Endodermal cell (in vitro differentiated cells): Measurements from ENCODE around the gene EPC1. TPM values are rescaled to one million over a fixed set of nuclear protein-coding genes. Genes with fewer than 3 reads are reported as not detected.

Experiments used
- DNase-seq: peaks from one replicate; pipeline ENCODE4 v3.0.0-alpha.2; 2017
- H3K27ac ChIP-seq: 2 replicates; pipeline ENCODE4 v1.5.1; 2013; ENCODE audit warnings: mild to moderate bottlenecking, low read depth, low read length, moderate library complexity
- H3K27me3 ChIP-seq: 2 replicates; pipeline ENCODE4 v1.6.1; 2013; ENCODE audit warnings: mild to moderate bottlenecking, low read length, moderate library complexity; ENCODE audit not compliant: insufficient read depth, control insufficient read depth, poor library complexity, severe bottlenecking
- H3K36me3 ChIP-seq: 2 replicates; pipeline ENCODE4 v1.7.0; 2013; ENCODE audit warnings: mild to moderate bottlenecking, low read length, moderate library complexity; ENCODE audit not compliant: control insufficient read depth, insufficient read depth
- H3K4me1 ChIP-seq: one replicate; pipeline ENCODE4 v1.7.0; 2013; ENCODE audit warnings: low read length; ENCODE audit not compliant: control insufficient read depth, insufficient read depth
- H3K4me3 ChIP-seq: 2 replicates; pipeline ENCODE4 v1.5.1; 2013; ENCODE audit warnings: mild to moderate bottlenecking, low read length, moderate library complexity
- H3K9ac ChIP-seq: 2 replicates; pipeline ENCODE4 v1.6.1; 2013; ENCODE audit warnings: mild to moderate bottlenecking, low read length, moderate library complexity; ENCODE audit not compliant: poor library complexity, severe bottlenecking; ENCODE audit errors: extremely low read depth
- H3K9me3 ChIP-seq: 2 replicates; pipeline ENCODE4 v1.6.1; 2013; ENCODE audit warnings: mild to moderate bottlenecking, low read length, moderate library complexity; ENCODE audit not compliant: control insufficient read depth
- H3K27ac Mint-ChIP-seq: 2 replicates; pipeline ENCODE4 v1.8.0; 2020; ENCODE audit warnings: mixed read lengths
- H3K27me3 Mint-ChIP-seq: 2 replicates; pipeline ENCODE4 v1.8.0; 2021; ENCODE audit warnings: mild to moderate bottlenecking, mixed read lengths; ENCODE audit not compliant: insufficient read depth
- H3K36me3 Mint-ChIP-seq: 2 replicates; pipeline ENCODE4 v1.8.0; 2020; ENCODE audit warnings: low read depth, mixed read lengths
- H3K4me1 Mint-ChIP-seq: 2 replicates; pipeline ENCODE4 v1.8.0; 2020; ENCODE audit warnings: mixed read lengths
- H3K4me3 Mint-ChIP-seq: 2 replicates; pipeline ENCODE4 v1.8.0; 2020; ENCODE audit warnings: mild to moderate bottlenecking, moderate library complexity, mixed read lengths
- H3K9me3 Mint-ChIP-seq: 2 replicates; pipeline ENCODE4 v1.8.0; 2020; ENCODE audit warnings: mild to moderate bottlenecking, mixed read lengths
- WGBS, 2 experiments: methylation state at CpG; one replicate each; pipeline versions ENCODE4 v1.1.5 to v1.1.7; 2013; ENCODE audit warnings: missing lambda C conversion rate in 2 of 2, mixed read lengths in 1 of 2; ENCODE audit not compliant: insufficient coverage in 1 of 2, insufficient read length in 1 of 2; 5-methylcytosine and 5-hydroxymethylcytosine counted together
- total RNA-seq, 2 donors: library from RNA; stranded (reverse); fragmentation: NEBNext Ultra II Directional in 1 of 2; extraction: Animal tissue kit (Norgen Biotek cat#: 25700) in 1 of 2; gene quantifications; 2 replicates in 1 of 2; 3 replicates in 1 of 2; pipeline ENCODE4 v1.2.1, GENCODE V29; 2021
- TF ChIP-seq, protein P1 (sequence below): fragments of 200-600 bp; sonication (generic); conservative IDR thresholded peaks from 2 replicates; pipeline ENCODE4 v1.5.0; 2021; ENCODE audit warnings: antibody characterized with exemption, mild to moderate bottlenecking

EPC1 gene
- total RNA-seq, 2 donors from 2014 or later: 27.9 to 40.3 TPM

DNA sequence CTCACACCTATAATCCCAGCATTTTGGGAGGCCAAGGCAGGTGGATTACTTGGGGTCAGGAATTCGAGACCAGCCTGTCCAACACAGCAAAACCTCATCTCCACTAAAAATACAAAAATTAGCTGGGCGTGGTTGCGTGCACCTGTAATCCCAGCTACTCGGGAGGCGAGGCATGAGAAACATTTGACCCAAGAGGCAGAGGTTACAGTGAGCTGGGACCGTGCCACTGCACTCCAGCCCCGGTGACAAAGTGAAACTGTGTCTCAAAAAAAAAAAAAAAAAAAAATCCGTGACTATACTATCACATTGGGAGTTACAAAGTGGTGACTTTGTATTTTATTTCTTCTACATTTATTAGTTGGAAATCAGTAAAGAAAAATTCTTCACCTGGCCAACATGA is 101.2 kb downstream of the EPC1 start:
- Mint-ChIP-seq H3K4me3 (no peak overlapping the region), H3K27me3 (peaks cover 5% of the 10 kb centered on the region), H3K4me1 (peaks cover 5% of the 10 kb centered on the region), H3K36me3 (no peaks in the 10 kb centered on the region), H3K27ac (no peak overlapping the region), H3K9me3 (no peaks in the 10 kb centered on the region)
- no peaks in the 10 kb centered on the region for H3K9me3 ChIP-seq
- H3K27ac ChIP-seq: no peak overlapping the region
- 94% methylated on average over 5 to 7 of the region's 8 CpGs for WGBS, 2 experiments
- no peak overlapping the region for H3K4me3 ChIP-seq
- H3K36me3 ChIP-seq: no peaks in the 10 kb centered on the region
- TF ChIP-seq, protein P1, sequence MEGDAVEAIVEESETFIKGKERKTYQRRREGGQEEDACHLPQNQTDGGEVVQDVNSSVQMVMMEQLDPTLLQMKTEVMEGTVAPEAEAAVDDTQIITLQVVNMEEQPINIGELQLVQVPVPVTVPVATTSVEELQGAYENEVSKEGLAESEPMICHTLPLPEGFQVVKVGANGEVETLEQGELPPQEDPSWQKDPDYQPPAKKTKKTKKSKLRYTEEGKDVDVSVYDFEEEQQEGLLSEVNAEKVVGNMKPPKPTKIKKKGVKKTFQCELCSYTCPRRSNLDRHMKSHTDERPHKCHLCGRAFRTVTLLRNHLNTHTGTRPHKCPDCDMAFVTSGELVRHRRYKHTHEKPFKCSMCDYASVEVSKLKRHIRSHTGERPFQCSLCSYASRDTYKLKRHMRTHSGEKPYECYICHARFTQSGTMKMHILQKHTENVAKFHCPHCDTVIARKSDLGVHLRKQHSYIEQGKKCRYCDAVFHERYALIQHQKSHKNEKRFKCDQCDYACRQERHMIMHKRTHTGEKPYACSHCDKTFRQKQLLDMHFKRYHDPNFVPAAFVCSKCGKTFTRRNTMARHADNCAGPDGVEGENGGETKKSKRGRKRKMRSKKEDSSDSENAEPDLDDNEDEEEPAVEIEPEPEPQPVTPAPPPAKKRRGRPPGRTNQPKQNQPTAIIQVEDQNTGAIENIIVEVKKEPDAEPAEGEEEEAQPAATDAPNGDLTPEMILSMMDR: no peak
- no peak for DNase-seq
- H3K4me1 ChIP-seq: no peaks in the 10 kb centered on the region
- H3K27me3 ChIP-seq: peaks cover under 1% of the 10 kb centered on the region
- H3K9ac ChIP-seq: no peak overlapping the region

DNA sequence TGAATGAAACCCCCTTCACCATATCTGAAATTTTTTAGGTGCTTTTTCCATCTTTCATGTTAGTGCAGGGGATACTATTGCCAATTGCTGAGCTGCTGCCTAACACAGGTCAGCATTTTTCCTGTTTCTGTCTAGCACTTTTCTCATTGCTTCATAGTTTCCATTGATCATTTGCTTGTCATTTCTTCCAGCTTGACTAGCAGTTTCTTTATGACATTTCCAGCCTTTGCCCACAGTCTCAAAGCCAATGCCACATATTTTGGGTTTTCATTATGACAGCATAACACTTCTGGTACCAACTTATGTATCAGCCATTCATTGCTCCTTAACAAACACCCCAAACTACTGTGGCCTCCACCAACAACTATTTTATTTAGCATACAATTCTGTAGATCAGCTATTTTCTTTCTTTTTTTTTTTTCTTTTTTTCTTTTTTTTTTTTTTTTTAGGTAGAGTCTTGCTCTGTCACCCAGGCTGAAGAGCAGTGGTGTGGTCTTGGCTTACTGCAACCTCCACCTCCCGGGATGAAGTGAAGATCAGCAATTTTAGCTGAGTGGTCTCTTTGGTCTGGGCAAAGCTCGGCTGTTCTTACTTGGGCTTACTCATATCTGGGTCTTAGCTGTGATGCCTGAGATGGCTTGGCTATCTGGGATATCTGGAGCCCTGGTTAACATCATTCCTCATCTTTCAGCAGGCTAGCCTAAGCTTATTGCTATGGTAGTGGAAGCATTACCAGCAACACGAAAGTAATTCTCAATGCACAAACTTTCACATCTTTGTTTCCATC is 102.3 kb downstream of the EPC1 start:
- H3K27me3 Mint-ChIP-seq: peaks cover 3% of the 10 kb centered on the region
- no peaks in the 10 kb centered on the region for H3K36me3 ChIP-seq
- H3K9ac ChIP-seq: no peak overlapping the region
- H3K27me3 ChIP-seq: no peaks in the 10 kb centered on the region
- TF ChIP-seq, protein P1: no peak
- H3K27ac ChIP-seq: no peak overlapping the region
- no peaks in the 10 kb centered on the region for H3K9me3 Mint-ChIP-seq
- H3K4me3 ChIP-seq: no peak overlapping the region
- no peak for DNase-seq
- H3K9me3 ChIP-seq: no peaks in the 10 kb centered on the region
- H3K4me3 Mint-ChIP-seq: no peak overlapping the region
- no peak overlapping the region for H3K27ac Mint-ChIP-seq
- H3K36me3 Mint-ChIP-seq: no peaks in the 10 kb centered on the region
- WGBS, 2 experiments: 74 to 82% methylated on average over 2 to 3 of the region's 3 CpGs
- H3K4me1 Mint-ChIP-seq: peaks cover 5% of the 10 kb centered on the region
- no peaks in the 10 kb centered on the region for H3K4me1 ChIP-seq

DNA sequence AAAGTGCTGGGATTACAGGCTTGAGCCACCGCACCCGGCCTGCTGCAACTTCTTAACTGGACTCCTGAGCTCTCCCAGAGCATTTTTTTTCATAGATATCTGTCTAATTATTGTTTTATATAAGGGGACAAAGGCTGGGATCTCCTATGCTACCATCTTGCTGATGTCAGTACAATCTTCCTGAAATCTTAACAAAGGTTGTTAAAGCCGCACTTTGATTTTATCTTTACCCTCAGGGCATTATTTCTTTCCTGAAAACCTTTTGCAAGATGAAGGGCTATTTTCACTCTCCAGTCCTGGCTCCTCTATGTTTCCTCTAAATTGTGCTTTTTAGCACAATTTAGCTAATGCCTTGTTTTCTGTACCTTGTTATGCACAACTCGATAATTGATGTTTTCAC is 102.9 kb downstream of the EPC1 start:
- no peaks in the 10 kb centered on the region for H3K36me3 ChIP-seq
- no peak overlapping the region for H3K4me3 ChIP-seq
- no peaks in the 10 kb centered on the region for H3K4me1 ChIP-seq
- H3K4me3 Mint-ChIP-seq: no peak overlapping the region
- H3K27me3 Mint-ChIP-seq: peaks cover 3% of the 10 kb centered on the region
- no peaks in the 10 kb centered on the region for H3K9me3 Mint-ChIP-seq
- H3K27ac Mint-ChIP-seq: no peak overlapping the region
- 94 to 100% methylated on average over 2 to 4 of the region's 4 CpGs for WGBS, 2 experiments
- no peaks in the 10 kb centered on the region for H3K9me3 ChIP-seq
- no peaks in the 10 kb centered on the region for H3K36me3 Mint-ChIP-seq
- TF ChIP-seq, protein P1: no peak
- no peak for DNase-seq
- no peaks in the 10 kb centered on the region for H3K27me3 ChIP-seq
- H3K9ac ChIP-seq: no peak overlapping the region
- H3K4me1 Mint-ChIP-seq: peaks cover 5% of the 10 kb centered on the region
- no peak overlapping the region for H3K27ac ChIP-seq
